ENCODE measurements around the gene PRPS1.

DNA sequence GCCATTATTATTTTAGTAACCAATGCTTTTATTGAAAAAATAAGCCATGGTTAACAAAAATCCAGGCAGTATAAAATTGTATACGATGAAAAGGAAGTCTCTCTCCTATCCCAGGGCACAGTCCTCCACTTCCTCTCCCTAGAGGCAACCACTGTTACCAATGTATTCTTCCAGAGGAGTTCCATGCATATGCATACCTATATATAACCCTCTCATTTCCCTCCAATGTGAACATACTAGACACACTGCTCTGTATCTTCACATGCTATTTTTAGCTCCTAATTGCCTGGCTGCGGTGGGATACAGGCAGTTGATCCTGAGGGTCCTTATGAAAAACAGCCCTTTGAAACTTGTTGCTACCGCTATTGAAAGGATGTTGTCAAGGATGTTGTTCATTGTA is 33.8 kb downstream of the PRPS1 start:
- TF ChIP-seq GATA2 (IDR thresholded peaks at IDR 0.05; ENCODE audit: low read depth, low read length) (no peak), GATA3 (IDR thresholded peaks at IDR 0.05; ENCODE audit: low read depth, low read length) (no peak)

All from SH-SY5Y (cell line).